HCT116 (cell line): ENCODE measurements around the gene TMEM106C.

Experiments
- EZH2 ChIP-seq: fragments of 200-600 bp; sonication (generic); IDR thresholded peaks from 2 replicates; pipeline ENCODE4 v1.6.1; 2017; ENCODE audit warnings: antibody characterized with exemption, mixed run types
- EZH2phosphoT487 ChIP-seq: fragments of 200-600 bp; IDR thresholded peaks from 2 replicates; pipeline ENCODE4 v1.6.1; 2018; ENCODE audit warnings: antibody characterized with exemption, borderline replicate concordance
- JUND ChIP-seq: IDR thresholded peaks from 2 replicates; pipeline ENCODE4 v1.6.1; 2012
- POLR2A ChIP-seq: IDR thresholded peaks from 2 replicates; pipeline ENCODE4 v1.7.0; 2011; ENCODE audit warnings: borderline replicate concordance; ENCODE audit not compliant: insufficient read depth, insufficient read length; ENCODE audit errors: extremely low read depth
- POLR2AphosphoS5 ChIP-seq: IDR thresholded peaks from 2 replicates; pipeline ENCODE4 v1.6.1; 2011; ENCODE audit warnings: mild to moderate bottlenecking, low read depth, low read length, moderate library complexity
- SIN3A ChIP-seq: IDR thresholded peaks from 2 replicates; pipeline ENCODE4 v1.6.1; 2012; ENCODE audit warnings: low read depth
- SP1 ChIP-seq: IDR thresholded peaks from 2 replicates; pipeline ENCODE4 v1.6.1; 2012; ENCODE audit warnings: low read depth
- TCF7L2 ChIP-seq: IDR thresholded peaks from 2 replicates; pipeline ENCODE4 v1.7.0; 2011; ENCODE audit warnings: borderline replicate concordance, inconsistent platforms; ENCODE audit not compliant: insufficient read depth, insufficient read length; ENCODE audit errors: extremely low read depth
- YY1 ChIP-seq: IDR thresholded peaks from 2 replicates; pipeline ENCODE4 v1.6.1; 2011; ENCODE audit warnings: low read length, low read depth, moderate library complexity, mild to moderate bottlenecking; ENCODE audit not compliant: insufficient replicate concordance; ENCODE audit errors: extremely low read depth
- ZNF274 ChIP-seq: fragments of 200-500 bp; sonication (Bioruptor generic); IDR thresholded peaks from 2 replicates; pipeline ENCODE4 v1.6.1; 2014; ENCODE audit warnings: mild to moderate bottlenecking, low read depth, low read length, inconsistent platforms
- TF ChIP-seq, protein P1 (sequence below), 3 experiments: fragments of 200-600 bp in 1 of 3; sonication (generic) in 1 of 3; IDR thresholded peaks in 2 of 3; conservative IDR thresholded peaks in 1 of 3; 2 replicates each; pipeline ENCODE4 v1.5.1; 2012 to 2017; ENCODE audit warnings: low read depth in 2 of 3, low read length in 2 of 3, antibody characterized with exemption in 1 of 3, borderline replicate concordance in 1 of 3, control low read depth in 1 of 3, mild to moderate bottlenecking in 1 of 3, mixed read lengths in 1 of 3, mixed run types in 1 of 3, moderate library complexity in 1 of 3; ENCODE audit not compliant: insufficient read depth in 1 of 3
- TF ChIP-seq, protein P2 (sequence below): IDR thresholded peaks from 2 replicates; pipeline ENCODE4 v1.6.1; 2012; ENCODE audit warnings: low read depth

DNA sequence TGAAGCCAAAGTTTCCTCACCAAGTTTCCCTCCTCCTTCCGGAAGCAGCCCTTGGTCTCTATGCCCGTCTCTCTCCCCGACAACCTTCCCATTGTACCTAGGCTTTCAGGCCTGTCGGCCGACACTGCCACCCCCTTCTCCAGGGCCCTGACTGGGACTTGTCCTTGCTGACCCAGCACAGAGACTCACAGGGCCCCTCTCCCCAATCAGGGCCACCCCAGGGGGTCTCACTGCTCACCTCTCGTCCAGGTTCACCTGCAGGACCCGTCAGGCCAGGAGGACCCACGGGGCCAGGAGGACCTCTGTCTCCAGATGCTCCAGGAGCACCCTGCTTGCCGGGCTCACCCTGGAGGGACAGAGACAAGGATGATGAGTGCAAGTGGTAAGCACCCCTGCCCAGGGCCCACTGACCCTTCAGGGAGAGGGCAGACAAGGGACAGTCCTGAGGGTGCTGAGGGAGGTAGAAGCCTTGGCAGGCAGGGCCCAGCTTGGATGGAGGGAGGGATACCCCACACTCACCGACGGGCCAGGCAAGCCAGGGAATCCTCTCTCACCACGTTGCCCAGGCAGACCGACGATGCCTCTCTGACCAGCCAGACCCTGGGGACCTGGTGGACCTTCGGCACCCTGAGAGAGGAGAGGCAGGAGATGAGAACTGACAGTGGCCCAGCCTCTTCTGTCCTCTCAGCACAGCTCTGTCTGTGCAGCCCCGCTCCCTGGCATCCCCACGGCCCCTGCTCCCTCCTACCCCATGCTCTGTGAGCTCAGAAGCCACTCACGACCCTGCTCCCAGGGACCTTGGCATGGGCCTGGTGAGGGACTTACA, 14.6 kb downstream of the TMEM106C start:
- TF ChIP-seq, protein P1, sequence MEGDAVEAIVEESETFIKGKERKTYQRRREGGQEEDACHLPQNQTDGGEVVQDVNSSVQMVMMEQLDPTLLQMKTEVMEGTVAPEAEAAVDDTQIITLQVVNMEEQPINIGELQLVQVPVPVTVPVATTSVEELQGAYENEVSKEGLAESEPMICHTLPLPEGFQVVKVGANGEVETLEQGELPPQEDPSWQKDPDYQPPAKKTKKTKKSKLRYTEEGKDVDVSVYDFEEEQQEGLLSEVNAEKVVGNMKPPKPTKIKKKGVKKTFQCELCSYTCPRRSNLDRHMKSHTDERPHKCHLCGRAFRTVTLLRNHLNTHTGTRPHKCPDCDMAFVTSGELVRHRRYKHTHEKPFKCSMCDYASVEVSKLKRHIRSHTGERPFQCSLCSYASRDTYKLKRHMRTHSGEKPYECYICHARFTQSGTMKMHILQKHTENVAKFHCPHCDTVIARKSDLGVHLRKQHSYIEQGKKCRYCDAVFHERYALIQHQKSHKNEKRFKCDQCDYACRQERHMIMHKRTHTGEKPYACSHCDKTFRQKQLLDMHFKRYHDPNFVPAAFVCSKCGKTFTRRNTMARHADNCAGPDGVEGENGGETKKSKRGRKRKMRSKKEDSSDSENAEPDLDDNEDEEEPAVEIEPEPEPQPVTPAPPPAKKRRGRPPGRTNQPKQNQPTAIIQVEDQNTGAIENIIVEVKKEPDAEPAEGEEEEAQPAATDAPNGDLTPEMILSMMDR (IDR thresholded peaks at IDR 0.05 in 2 of 3, conservative IDR thresholded peaks at IDR 0.05 in 1 of 3; ENCODE audit: borderline replicate concordance in 1 of 3, insufficient read depth in 1 of 3, low read depth in 2 of 3, low read length in 2 of 3): no peak
- TF ChIP-seq POLR2AphosphoS5 (no peak), TCF7L2 (no peak), EZH2phosphoT487 (no peak), SIN3A (no peak), EZH2 (no peak), YY1 (no peak), ZNF274 (no peak), JUND (no peak), POLR2A (no peak), SP1 (no peak)
- TF ChIP-seq, protein P2, sequence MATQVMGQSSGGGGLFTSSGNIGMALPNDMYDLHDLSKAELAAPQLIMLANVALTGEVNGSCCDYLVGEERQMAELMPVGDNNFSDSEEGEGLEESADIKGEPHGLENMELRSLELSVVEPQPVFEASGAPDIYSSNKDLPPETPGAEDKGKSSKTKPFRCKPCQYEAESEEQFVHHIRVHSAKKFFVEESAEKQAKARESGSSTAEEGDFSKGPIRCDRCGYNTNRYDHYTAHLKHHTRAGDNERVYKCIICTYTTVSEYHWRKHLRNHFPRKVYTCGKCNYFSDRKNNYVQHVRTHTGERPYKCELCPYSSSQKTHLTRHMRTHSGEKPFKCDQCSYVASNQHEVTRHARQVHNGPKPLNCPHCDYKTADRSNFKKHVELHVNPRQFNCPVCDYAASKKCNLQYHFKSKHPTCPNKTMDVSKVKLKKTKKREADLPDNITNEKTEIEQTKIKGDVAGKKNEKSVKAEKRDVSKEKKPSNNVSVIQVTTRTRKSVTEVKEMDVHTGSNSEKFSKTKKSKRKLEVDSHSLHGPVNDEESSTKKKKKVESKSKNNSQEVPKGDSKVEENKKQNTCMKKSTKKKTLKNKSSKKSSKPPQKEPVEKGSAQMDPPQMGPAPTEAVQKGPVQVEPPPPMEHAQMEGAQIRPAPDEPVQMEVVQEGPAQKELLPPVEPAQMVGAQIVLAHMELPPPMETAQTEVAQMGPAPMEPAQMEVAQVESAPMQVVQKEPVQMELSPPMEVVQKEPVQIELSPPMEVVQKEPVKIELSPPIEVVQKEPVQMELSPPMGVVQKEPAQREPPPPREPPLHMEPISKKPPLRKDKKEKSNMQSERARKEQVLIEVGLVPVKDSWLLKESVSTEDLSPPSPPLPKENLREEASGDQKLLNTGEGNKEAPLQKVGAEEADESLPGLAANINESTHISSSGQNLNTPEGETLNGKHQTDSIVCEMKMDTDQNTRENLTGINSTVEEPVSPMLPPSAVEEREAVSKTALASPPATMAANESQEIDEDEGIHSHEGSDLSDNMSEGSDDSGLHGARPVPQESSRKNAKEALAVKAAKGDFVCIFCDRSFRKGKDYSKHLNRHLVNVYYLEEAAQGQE: no peak
